Measurements from ENCODE around the gene IMMP2L.

DNA sequence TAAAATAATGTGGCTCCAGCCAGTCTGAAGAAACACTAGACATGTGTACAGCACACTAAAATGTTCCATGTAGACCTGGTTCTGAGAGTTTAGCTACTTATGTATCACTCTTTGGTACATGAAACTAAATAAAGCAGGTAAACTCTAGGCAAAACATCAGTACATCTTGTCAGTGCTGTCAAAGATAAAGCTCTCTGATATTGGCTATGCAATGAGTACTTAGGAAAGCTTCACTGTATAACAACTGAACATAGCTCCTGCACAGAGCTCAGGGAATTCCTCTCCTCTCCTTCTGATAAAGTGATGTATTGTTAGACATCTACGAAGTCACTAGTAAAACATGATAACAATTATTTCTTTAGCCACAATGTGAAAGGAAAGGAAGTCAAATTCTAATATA is 467.9 kb downstream of the IMMP2L start:
- no peak for TF ChIP-seq NR1H2 (CRISPR knock-in tag; IDR thresholded peaks at IDR 0.05)
- TF ChIP-seq, protein P1, sequence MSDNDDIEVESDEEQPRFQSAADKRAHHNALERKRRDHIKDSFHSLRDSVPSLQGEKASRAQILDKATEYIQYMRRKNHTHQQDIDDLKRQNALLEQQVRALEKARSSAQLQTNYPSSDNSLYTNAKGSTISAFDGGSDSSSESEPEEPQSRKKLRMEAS (CRISPR knock-in tag; IDR thresholded peaks at IDR 0.05), result no peak
- TF ChIP-seq, protein P2, sequence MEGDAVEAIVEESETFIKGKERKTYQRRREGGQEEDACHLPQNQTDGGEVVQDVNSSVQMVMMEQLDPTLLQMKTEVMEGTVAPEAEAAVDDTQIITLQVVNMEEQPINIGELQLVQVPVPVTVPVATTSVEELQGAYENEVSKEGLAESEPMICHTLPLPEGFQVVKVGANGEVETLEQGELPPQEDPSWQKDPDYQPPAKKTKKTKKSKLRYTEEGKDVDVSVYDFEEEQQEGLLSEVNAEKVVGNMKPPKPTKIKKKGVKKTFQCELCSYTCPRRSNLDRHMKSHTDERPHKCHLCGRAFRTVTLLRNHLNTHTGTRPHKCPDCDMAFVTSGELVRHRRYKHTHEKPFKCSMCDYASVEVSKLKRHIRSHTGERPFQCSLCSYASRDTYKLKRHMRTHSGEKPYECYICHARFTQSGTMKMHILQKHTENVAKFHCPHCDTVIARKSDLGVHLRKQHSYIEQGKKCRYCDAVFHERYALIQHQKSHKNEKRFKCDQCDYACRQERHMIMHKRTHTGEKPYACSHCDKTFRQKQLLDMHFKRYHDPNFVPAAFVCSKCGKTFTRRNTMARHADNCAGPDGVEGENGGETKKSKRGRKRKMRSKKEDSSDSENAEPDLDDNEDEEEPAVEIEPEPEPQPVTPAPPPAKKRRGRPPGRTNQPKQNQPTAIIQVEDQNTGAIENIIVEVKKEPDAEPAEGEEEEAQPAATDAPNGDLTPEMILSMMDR (IDR thresholded peaks at IDR 0.05), result no peak
- no peak for TF ChIP-seq FOXK1 (CRISPR knock-in tag; IDR thresholded peaks at IDR 0.05)
- TF ChIP-seq NR3C1 (CRISPR knock-in tag; conservative IDR thresholded peaks at IDR 0.05; ENCODE audit: low read depth), result no peak
- TF ChIP-seq, protein P3, sequence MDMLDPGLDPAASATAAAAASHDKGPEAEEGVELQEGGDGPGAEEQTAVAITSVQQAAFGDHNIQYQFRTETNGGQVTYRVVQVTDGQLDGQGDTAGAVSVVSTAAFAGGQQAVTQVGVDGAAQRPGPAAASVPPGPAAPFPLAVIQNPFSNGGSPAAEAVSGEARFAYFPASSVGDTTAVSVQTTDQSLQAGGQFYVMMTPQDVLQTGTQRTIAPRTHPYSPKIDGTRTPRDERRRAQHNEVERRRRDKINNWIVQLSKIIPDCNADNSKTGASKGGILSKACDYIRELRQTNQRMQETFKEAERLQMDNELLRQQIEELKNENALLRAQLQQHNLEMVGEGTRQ (CRISPR knock-in tag; IDR thresholded peaks at IDR 0.05), result no peak
- no peak for TF ChIP-seq JUN (CRISPR knock-in tag; IDR thresholded peaks at IDR 0.05)
- TF ChIP-seq, protein P4, sequence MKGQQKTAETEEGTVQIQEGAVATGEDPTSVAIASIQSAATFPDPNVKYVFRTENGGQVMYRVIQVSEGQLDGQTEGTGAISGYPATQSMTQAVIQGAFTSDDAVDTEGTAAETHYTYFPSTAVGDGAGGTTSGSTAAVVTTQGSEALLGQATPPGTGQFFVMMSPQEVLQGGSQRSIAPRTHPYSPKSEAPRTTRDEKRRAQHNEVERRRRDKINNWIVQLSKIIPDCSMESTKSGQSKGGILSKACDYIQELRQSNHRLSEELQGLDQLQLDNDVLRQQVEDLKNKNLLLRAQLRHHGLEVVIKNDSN (CRISPR knock-in tag; IDR thresholded peaks at IDR 0.05), result no peak

Measured in WTC11 (cell line).